GM18505 (cell line): Measurements from ENCODE around the gene ZNF438.
"Not testable (repeated sequence)": the region's sequence is repeated elsewhere in the genome, so short reads cannot be mapped to it uniquely, and the experiment has no call there.

Source experiments
- ATAC-seq: cut with Tn5 transposase; IDR thresholded peaks from one replicate; pipeline ENCODE4 v1.9.1; 2021; ENCODE audit not compliant: unreplicated experiment
- POLR2A ChIP-seq: IDR thresholded peaks from 4 replicates; pipeline ENCODE4 v1.6.1; 2011; ENCODE audit warnings: borderline replicate concordance; ENCODE audit not compliant: insufficient read depth, insufficient read length; ENCODE audit errors: extremely low read depth

ZNF438 gene

DNA sequence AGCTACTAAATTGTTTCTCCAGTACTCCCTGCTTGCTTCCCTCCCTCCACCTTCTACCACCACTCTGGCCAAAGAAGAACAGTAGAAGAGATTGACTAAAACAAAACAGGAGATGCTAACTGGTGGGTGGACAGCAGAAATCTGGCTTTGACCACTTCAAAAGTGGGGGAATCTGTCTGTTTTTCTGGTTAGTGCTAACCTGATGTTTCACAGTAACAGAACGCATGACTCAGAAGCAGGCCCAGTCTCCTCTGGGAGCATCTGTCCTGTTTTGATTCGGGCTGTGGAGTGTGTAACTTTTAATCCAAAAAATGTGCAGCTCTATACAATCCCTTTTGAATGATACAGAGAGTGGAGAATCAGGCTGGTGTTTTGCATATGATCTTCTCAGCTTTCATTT lies 32.7 kb upstream of the ZNF438 start:
- no peak for ATAC-seq
- no peak for TF ChIP-seq POLR2A

DNA sequence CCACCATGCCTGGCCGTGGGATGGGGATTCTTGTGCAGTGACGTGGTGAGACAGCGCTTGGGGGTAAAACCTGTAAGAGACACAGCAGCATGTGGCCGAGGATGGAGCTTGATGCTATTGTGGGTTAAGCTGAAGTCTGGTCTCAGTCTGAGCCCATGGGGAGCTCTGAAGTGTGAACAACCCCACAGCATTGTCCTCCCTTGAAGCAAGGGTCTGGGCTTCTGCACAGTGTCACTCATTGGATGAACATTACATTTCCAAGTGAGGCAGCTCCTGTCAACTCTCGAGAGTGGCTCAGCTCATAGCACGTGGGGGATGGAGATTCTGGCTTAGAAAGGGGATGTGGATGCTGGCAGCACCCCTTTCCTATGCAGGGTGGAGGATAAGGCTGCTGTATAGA lies 32.2 kb upstream of the ZNF438 start:
- ATAC-seq: no peak
- TF ChIP-seq POLR2A: no peak

DNA sequence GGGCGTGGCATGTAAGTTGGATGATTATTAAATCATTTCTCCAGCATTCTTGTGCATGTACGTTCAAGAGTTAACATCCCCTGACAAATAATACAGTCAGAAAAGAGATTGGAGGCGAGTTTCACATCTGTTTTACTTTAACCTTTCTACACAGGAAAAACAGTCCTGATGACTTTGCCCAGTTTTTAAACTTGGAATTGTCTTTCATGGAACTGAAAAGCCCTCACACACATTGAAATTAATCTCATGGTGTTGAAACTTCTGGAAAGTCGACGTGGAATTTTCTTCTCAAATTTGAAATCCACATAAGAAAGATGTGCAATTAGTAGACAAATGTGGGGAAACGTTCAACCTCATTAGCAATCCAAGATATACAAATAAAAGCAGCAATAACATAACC lies 31.2 kb upstream of the ZNF438 start:
- no peak for TF ChIP-seq POLR2A
- no peak for ATAC-seq

DNA sequence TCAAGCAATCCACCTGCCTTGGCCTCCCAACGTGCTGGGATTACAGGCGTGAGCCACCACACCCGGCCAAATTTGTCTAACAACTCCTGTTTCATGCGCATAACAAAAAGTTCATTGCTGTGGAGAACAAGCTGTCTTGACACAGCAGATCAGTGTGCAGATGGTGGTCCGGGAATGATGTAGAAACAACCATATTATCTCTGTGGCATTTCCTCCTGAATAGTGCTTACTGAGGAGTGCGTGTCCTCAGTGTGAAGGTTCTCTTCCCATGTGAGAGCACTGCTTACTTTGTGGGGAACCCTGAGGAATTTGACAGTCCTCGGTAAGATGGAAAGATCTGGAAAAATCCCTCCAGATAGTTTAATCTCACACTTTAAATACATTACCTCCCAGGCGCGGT lies 30.3 kb upstream of the ZNF438 start:
- TF ChIP-seq POLR2A: no peak
- ATAC-seq: no peak

DNA sequence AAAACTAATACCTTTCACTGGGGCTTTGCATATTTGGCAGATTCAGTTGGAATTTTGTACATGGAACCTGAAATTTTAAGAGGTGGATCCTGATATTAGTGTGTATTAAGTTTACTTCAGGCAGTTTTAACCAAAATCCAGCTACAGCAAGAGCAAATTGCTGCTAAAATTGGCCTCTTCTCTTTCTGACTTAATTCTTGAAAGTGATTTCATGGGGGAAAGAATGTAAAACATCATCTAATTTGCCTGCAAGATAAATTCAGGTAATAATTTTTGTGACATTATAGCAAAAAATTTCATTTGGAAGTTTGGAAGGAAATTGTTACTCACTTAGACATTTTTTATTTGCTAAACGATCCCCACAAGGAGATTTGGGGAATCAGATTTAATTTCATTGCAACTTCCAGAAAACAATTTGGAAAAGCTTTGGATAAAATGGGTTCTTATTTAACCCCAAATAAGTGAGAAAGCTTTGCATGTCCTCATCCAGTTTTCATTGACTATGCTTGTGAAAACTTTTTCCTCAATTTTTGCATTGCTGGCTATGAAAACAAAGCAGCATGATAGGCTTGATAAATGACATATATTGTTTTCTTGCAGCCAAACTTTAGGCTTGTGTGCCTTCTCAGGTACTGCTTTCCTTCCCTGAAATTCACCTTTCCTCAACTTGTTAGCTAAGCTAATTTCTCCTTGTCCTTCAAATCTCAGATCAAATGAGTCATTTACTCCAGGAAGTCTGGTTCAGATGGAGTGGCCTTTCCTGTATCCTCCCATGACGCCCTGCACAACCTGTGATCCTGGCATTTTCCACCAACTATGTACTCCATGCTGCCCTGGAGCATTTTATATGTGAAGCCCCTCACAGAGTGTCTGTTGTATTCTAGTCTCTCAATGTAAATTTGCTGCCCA lies 27.4 kb upstream of the ZNF438 start:
- TF ChIP-seq POLR2A: no peak
- ATAC-seq: no peak

DNA sequence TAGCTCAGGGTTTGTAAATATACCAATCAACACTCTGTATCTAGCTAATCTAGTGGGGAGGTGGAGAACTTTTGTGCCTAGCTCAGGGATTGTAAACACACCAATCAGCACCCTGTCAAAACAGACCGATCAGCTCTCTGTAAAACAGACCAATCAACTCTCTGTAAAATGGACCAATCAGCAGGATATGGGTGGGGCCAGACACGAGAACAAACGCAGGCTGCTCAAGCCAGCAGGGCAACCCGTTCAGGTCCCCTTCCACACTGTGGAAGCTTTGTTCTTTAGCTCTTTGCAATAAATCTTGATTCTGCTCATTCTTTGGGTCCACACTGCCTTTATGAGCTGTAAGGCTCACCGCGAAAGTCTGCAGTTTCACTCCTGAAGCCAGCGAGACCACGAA lies 25.0 kb upstream of the ZNF438 start:
- not testable (repeated sequence) for ATAC-seq

DNA sequence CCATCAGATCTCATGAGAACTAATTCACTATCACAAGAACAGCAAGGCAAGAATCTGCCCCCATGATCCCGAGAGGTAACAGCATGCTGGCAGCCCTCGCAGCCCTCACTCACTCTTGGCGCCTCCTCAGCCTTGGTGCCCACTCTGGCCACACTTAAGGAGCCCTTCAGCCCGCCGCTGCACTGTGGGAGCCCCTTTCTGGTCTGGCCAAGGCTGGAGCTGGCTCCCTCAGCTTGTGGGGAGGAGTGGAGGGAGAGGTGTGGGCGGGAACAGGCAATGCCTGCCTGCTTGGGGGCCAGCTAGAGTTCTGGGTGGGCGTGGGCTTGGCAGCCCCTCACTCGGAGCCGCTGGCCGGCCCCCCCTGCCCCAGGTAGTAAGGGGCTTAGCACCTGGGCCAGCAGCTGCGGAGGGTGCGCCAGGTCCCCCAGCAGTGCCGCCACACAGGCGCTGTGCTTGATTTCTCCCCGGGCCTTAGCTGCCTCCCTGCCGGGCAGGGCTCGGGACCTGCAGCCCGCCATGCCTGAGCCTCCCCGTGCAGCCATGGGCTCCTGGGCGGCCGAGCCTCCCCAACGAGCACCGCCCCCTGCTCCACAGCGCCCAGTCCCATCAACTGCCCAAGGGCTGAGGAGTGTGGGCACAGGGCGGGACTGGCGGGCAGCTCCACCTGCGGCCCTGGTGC lies 24.0 kb upstream of the ZNF438 start:
- no peak for ATAC-seq
- TF ChIP-seq POLR2A: no peak

DNA sequence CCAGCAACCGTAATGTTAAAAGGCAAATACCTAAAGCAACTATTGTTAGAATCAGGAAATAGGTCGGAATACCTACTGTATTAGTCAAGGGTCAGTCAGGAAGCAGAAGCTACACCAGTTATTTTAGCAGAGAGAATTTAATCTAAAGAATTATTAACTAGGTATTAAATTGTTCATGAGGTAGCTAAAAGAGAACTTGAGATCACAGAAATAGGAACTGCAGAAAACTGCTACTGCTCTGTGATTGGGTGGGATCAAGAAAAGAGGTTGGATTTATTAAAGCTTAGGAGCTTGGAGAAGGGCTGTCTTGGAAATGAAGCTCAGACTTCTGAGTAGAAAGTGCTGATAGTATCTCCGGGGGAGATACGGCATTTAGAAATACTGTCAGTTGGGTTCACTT lies 20.0 kb upstream of the ZNF438 start:
- ATAC-seq: no peak
- no peak for TF ChIP-seq POLR2A

DNA sequence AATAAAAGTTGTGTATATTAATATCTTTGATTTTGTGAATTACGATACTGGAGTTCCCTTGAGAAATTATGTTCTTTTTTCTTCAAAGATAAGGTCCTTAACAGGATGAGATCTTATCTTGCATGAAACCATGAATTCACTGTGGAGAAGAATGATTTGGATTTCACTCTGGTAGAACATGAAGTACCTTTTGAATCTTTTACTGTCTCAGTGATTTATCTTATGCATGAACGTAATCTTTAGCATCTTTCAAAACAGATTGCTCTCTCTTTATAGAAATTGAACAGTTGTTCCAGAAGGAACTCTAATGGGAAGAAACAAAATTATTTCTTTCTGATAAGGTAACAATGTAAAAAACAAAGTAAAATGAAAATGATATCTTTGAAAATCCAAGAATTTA lies 11.0 kb upstream of the ZNF438 start:
- no peak for ATAC-seq
- TF ChIP-seq POLR2A: no peak

DNA sequence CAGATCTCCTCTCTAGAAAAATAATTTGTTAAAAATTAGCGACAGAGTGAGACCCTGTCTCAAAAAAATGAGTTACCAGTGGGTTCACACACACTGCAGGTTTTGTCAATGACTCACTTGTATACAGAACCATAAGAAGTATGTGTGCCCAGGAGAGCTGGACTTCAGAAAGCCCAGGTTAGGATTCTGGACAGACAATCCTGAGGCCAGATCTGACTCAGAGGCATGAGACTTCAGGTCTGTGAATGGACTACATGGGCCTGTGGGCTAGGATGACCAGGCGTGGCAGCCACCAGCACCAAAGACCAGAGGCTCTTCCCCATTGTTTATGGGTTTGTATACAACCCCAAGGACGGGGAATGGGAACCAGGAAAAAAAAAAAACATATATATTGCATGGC lies 9.3 kb upstream of the ZNF438 start:
- TF ChIP-seq POLR2A: no peak
- ATAC-seq: no peak

DNA sequence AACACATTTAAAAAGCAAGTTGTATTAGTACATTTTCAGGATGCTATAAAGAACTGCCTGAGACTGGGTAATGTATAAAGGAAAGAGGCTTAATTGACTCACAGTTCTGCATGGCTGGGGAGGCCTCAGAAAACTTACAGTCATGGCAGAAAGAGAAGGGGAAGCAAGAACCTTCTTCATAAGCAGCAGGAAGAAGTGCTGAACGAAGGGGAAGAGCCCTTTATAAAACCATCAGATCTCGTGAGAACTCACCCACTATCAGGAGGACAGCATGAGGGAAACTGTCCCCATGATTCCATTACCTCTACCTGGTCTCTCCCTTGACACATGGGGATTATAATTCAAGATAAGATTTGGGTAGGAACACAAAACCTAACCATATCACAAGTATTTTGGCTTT lies 7.3 kb upstream of the ZNF438 start:
- not testable (repeated sequence) for ATAC-seq

DNA sequence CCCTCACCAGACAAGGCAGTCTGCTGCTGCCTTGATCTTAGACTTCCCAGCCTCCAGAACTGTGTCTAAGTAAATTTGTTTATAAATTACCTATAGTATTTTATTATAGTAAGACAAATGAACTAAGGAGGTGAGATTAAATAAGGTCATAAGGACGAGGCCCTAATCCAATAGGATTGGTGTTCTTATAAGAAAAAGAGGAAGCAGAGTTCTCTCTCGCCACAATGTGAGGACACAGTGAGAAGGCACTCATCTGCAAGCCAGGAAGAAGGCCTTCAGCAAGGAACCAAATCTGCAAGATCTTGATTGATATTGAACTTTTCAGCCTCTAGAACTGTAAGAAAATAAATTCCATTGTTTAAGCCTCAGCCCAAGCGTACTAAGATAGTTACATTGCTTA lies 6.1 kb upstream of the ZNF438 start:
- no peak for TF ChIP-seq POLR2A
- no peak for ATAC-seq

DNA sequence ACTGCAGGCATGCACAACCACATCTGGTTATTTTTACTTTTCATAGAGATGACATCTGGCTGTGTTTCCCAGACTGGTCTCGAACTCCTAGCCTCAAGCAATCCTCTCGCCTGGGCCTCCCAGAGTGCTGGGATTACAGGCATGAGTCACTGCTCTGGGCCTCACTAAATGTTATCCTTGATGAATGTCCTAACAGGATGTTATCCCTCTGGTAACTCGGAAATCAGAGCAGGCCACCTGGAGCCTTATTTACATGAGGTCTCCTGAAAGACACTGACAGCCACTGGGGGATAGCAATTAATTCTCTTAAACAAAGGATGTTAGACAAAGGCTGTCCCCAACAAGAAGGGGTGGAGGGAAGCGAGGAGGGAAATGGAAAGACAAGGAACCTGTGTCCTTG lies 4.5 kb upstream of the ZNF438 start:
- TF ChIP-seq POLR2A: no peak

DNA sequence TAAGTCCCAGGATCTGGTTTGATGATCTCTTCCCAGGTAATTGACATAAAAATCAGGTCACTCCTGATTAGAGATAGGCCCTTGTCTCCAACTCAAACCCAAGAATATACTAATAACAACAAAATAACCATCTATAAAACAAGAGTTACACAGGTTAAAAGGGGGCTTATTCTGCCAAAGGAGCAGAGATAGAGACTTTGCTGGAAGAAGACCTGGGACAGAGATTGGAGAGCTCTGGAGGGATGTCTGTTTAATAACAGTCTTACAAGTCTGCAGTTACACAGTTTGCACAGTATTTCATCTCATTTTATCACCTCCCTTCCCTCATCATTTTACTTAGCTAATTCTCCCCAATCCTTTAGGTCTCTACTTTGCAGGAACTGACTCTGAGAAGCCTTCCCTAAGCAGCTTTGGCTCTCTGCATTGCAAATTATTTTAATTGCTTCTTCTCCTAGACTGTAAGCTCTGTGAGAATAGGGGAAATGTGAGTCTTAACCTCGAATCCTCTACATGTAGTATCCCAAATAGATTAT lies 3.7 kb upstream of the ZNF438 start:
- no peak for TF ChIP-seq POLR2A
- no peak for ATAC-seq

More for the DNA sequence above, 4.5 kb upstream of the ZNF438 start:
- ATAC-seq: no peak
